ENCODE results near the gene USP19.

Gene USP19

GRCh38 chr3:49119036-49119435, 1.6 kb downstream of the USP19 start:
- Histone ChIP-seq H3K27me3 (ENCODE audit: insufficient read depth, poor library complexity, severe bottlenecking) (no peaks in the 10 kb centered on the region), H3K27ac (ENCODE audit: poor library complexity, severe bottlenecking) (no peak overlapping the region), H3K4me1 (ENCODE audit: insufficient read depth, poor library complexity, severe bottlenecking) (peaks cover 8% of the 10 kb centered on the region), H3K9me3 (ENCODE audit: severe bottlenecking) (no peaks in the 10 kb centered on the region), H3K4me3 (ENCODE audit: severe bottlenecking) (no peak overlapping the region), H3K36me3 (ENCODE audit: low read depth) (peaks cover 53% of the 10 kb centered on the region)
- TF ChIP-seq CTCF (IDR thresholded peaks at IDR 0.05; ENCODE audit: poor library complexity, severe bottlenecking) = no peak
- DNase-seq (ENCODE audit: low spot score) = no peak
- ATAC-seq (ENCODE audit: low read depth) = no peak

GRCh38 chr3:49112262-49112661, 8.4 kb downstream of the USP19 start:
- H3K9me3 ChIP-seq (ENCODE audit: severe bottlenecking) = no peaks in the 10 kb centered on the region
- no peak for TF ChIP-seq CTCF (IDR thresholded peaks at IDR 0.05; ENCODE audit: poor library complexity, severe bottlenecking)
- peaks cover 89% of the 10 kb centered on the region for H3K36me3 ChIP-seq (ENCODE audit: low read depth)
- H3K27ac ChIP-seq (ENCODE audit: poor library complexity, severe bottlenecking) = no peak overlapping the region
- ATAC-seq (ENCODE audit: low read depth) = no peak
- no peaks in the 10 kb centered on the region for H3K4me1 ChIP-seq (ENCODE audit: insufficient read depth, poor library complexity, severe bottlenecking)
- peak; percentile 49 for DNase-seq (ENCODE audit: low spot score)
- H3K4me3 ChIP-seq (ENCODE audit: severe bottlenecking) = no peak overlapping the region
- H3K27me3 ChIP-seq (ENCODE audit: insufficient read depth, poor library complexity, severe bottlenecking) = no peaks in the 10 kb centered on the region

- Histone ChIP-seq H3K4me1 (ENCODE audit: insufficient read depth, poor library complexity, severe bottlenecking) (no peaks in the 10 kb centered on the region), H3K36me3 (ENCODE audit: low read depth) (peaks cover 79% of the 10 kb centered on the region), H3K27me3 (ENCODE audit: insufficient read depth, poor library complexity, severe bottlenecking) (no peaks in the 10 kb centered on the region), H3K4me3 (ENCODE audit: severe bottlenecking) (no peak overlapping the region), H3K9me3 (ENCODE audit: severe bottlenecking) (no peaks in the 10 kb centered on the region), H3K27ac (ENCODE audit: poor library complexity, severe bottlenecking) (no peak overlapping the region)
- TF ChIP-seq CTCF (IDR thresholded peaks at IDR 0.05; ENCODE audit: poor library complexity, severe bottlenecking) = no peak
- ATAC-seq (ENCODE audit: low read depth) = no peak
- peak; percentile 51 for DNase-seq (ENCODE audit: low spot score)
Observed at GRCh38 chr3:49111347-49111746, 9.3 kb downstream of the USP19 start.

- H3K27ac ChIP-seq (ENCODE audit: poor library complexity, severe bottlenecking) = no peak overlapping the region
- no peak for TF ChIP-seq CTCF (IDR thresholded peaks at IDR 0.05; ENCODE audit: poor library complexity, severe bottlenecking)
- no peaks in the 10 kb centered on the region for H3K27me3 ChIP-seq (ENCODE audit: insufficient read depth, poor library complexity, severe bottlenecking)
- H3K36me3 ChIP-seq (ENCODE audit: low read depth) = peaks cover 74% of the 10 kb centered on the region
- DNase-seq (ENCODE audit: low spot score) (peak; percentile 38), ATAC-seq (ENCODE audit: low read depth) (no peak)
- no peaks in the 10 kb centered on the region for H3K4me1 ChIP-seq (ENCODE audit: insufficient read depth, poor library complexity, severe bottlenecking)
- no peaks in the 10 kb centered on the region for H3K9me3 ChIP-seq (ENCODE audit: severe bottlenecking)
- H3K4me3 ChIP-seq (ENCODE audit: severe bottlenecking) = no peak overlapping the region
Observed at GRCh38 chr3:49110780-49111179, 9.8 kb downstream of the USP19 start.

- no peaks in the 10 kb centered on the region for H3K4me1 ChIP-seq (ENCODE audit: insufficient read depth, poor library complexity, severe bottlenecking)
- H3K36me3 ChIP-seq (ENCODE audit: low read depth) = peaks cover 52% of the 10 kb centered on the region
- ATAC-seq (ENCODE audit: low read depth) (no peak), DNase-seq (ENCODE audit: low spot score) (no peak)
- TF ChIP-seq CTCF (IDR thresholded peaks at IDR 0.05; ENCODE audit: poor library complexity, severe bottlenecking) = no peak
- no peak overlapping the region for H3K27ac ChIP-seq (ENCODE audit: poor library complexity, severe bottlenecking)
- no peak overlapping the region for H3K4me3 ChIP-seq (ENCODE audit: severe bottlenecking)
- no peaks in the 10 kb centered on the region for H3K9me3 ChIP-seq (ENCODE audit: severe bottlenecking)
- H3K27me3 ChIP-seq (ENCODE audit: insufficient read depth, poor library complexity, severe bottlenecking) = no peaks in the 10 kb centered on the region
Observed at GRCh38 chr3:49108346-49108745, 12.3 kb downstream of the USP19 start.
